ENCODE measurements around the gene PIN1. TPM values are rescaled to one million over a fixed set of nuclear protein-coding genes. Genes with fewer than 3 reads are reported as not detected.

The PIN1 gene
- total and polyA plus RNA-seq, 10 of the 15 experiments (the other 5 are each of a cell fraction or from before 2014, with no cell fraction given): 2.4 to 209 (median 71.5) TPM

- H3K79me2 ChIP-seq (ENCODE audit: control insufficient read depth, insufficient read depth, low read length): no peaks in the 10 kb centered on the region
- FAIRE-seq: no peak
- no peak overlapping the region for H3K9ac ChIP-seq (ENCODE audit: control insufficient read depth, insufficient read depth, low read length)
- CTCF ChIA-PET: no interaction called here
- RAD21 ChIA-PET (ENCODE audit: unreplicated experiment): no interaction called here
- BruUV-seq (replicated peaks): no TSS peak
- no peaks in the 10 kb centered on the region for H3K36me3 ChIP-seq (ENCODE audit: control insufficient read depth in 2 of 2, insufficient read depth in 2 of 2, low read length in 1 of 2)
- WGBS (ENCODE audit: insufficient coverage, insufficient replicate concordance, low lambda C conversion rate, missing lambda C conversion rate): 39% methylated on average over 4 of the region's 4 CpGs
- SMC1A ChIA-PET (ENCODE audit: uncharacterized antibody, unreplicated experiment): interaction anchor here (0.6 to 1.0 kb wide), 2 partner anchors 60 to 237 kb away, joined by 3 read pairs; no protein-coding TSS in a partner anchor
- no peak for TF ChIP-seq SUZ12 (IDR thresholded peaks at IDR 0.05; ENCODE audit: unreplicated experiment)
- no peak for TF ChIP-seq TAF1 (IDR thresholded peaks at IDR 0.05; ENCODE audit: borderline replicate concordance, low read depth, low read length)
- no peak for TF ChIP-seq HDGF (IDR thresholded peaks at IDR 0.05)
- TF ChIP-seq IKZF2 (IDR thresholded peaks at IDR 0.05): no peak
- TF ChIP-seq PKNOX1 (IDR thresholded peaks at IDR 0.05): no peak
- no peak for TF ChIP-seq CUX1 (IDR thresholded peaks at IDR 0.05; ENCODE audit: insufficient replicate concordance, low read depth, low read length)
- TF ChIP-seq IRF4 (IDR thresholded peaks at IDR 0.05; ENCODE audit: low read depth, low read length): no peak
- TF ChIP-seq TARDBP (IDR thresholded peaks at IDR 0.05; ENCODE audit: borderline replicate concordance): no peak
- TF ChIP-seq EZH2 (IDR thresholded peaks at IDR 0.05; ENCODE audit: borderline replicate concordance, control insufficient read depth, low read depth, low read length): no peak
- TF ChIP-seq MAX (IDR thresholded peaks at IDR 0.05; ENCODE audit: low read depth, low read length): no peak
- TF ChIP-seq IRF5 (IDR thresholded peaks at IDR 0.05; ENCODE audit: borderline replicate concordance): no peak
- no peak for TF ChIP-seq SIX5 (IDR thresholded peaks at IDR 0.05; ENCODE audit: low read depth, low read length, severe bottlenecking)
- TF ChIP-seq LARP7 (IDR thresholded peaks at IDR 0.05): no peak
- intact Hi-C loops (cut with micrococcal nuclease; ENCODE audit: unreplicated experiment): no loop called here
- H4K20me1 ChIP-seq (ENCODE audit: control insufficient read depth, insufficient read depth): no peaks in the 10 kb centered on the region
- H3K27me3 ChIP-seq (replicated peaks in 1 of 2; ENCODE audit: control insufficient read depth in 2 of 2, insufficient read depth in 2 of 2, low read length in 1 of 2): no peaks in the 10 kb centered on the region
- no peaks in the 10 kb centered on the region for H3K9me3 ChIP-seq (replicated peaks; ENCODE audit: control insufficient read depth, insufficient read depth, low read length)
- DNase-seq (ENCODE audit: low read depth, low spot score): no peak
- H3K4me3 ChIP-seq: no peak overlapping the region
- POLR2A ChIA-PET: no interaction called here
- H3K4me1 ChIP-seq (ENCODE audit: control insufficient read depth, insufficient read depth, low read length): peaks cover 11% of the 10 kb centered on the region
- in situ Hi-C loops (cut with MboI): no loop called here
- H3K27ac ChIP-seq (ENCODE audit: control insufficient read depth, insufficient read depth): no peak overlapping the region
- no peak for ATAC-seq
- no peak overlapping the region for H2AFZ ChIP-seq (ENCODE audit: control insufficient read depth, low read depth, low read length)
- no peak overlapping the region for H3K4me2 ChIP-seq (ENCODE audit: control insufficient read depth, insufficient read depth)
These were observed 27.8 kb downstream of the PIN1 start for GRCh38 chr19:9862938-9863337.
